ENCODE measurements around the gene SLC7A6OS.
"Not testable (repeated sequence)": the region's sequence is repeated elsewhere in the genome, so short reads cannot be mapped to it uniquely, and the experiment has no call there.

The SLC7A6OS gene

GRCh38 chr16:68298907-68299561 is 11.7 kb downstream of the SLC7A6OS start:
- DNase-seq, result peak; percentile 83

- no peak for DNase-seq
Measured at GRCh38 chr16:68298312-68298711, 12.4 kb downstream of the SLC7A6OS start.

GRCh38 chr16:68297908-68298307 is 12.8 kb downstream of the SLC7A6OS start:
- DNase-seq, result no peak

GRCh38 chr16:68296693-68297092 is 14.1 kb downstream of the SLC7A6OS start:
- no peak for DNase-seq

GRCh38 chr16:68296291-68296690 is 14.5 kb downstream of the SLC7A6OS start:
- no peak for DNase-seq

- no peak for DNase-seq
Measured at GRCh38 chr16:68292425-68292824, 18.3 kb downstream of the SLC7A6OS start.

- DNase-seq, result no peak
Measured at GRCh38 chr16:68291227-68291626, 19.5 kb downstream of the SLC7A6OS start.

GRCh38 chr16:68290450-68290849 is 20.3 kb downstream of the SLC7A6OS start:
- DNase-seq, result no peak

- peak; percentile 61 for DNase-seq
Measured at GRCh38 chr16:68289621-68290329, 21.0 kb downstream of the SLC7A6OS start.

GRCh38 chr16:68289202-68289601 is 21.5 kb downstream of the SLC7A6OS start:
- DNase-seq, result no peak

- not testable (repeated sequence) for DNase-seq
Measured at GRCh38 chr16:68288796-68289195, 21.9 kb downstream of the SLC7A6OS start.

- no peak for DNase-seq
Measured at GRCh38 chr16:68288252-68288650, 22.5 kb downstream of the SLC7A6OS start.

- DNase-seq, result peak; percentile 73
Measured at GRCh38 chr16:68287276-68288251, 23.2 kb downstream of the SLC7A6OS start.

GRCh38 chr16:68286153-68287074 is 24.3 kb downstream of the SLC7A6OS start:
- DNase-seq, result no peak

GRCh38 chr16:68285683-68286082 is 25.1 kb downstream of the SLC7A6OS start:
- DNase-seq, result no peak

GRCh38 chr16:68284847-68285246 is 25.9 kb downstream of the SLC7A6OS start:
- DNase-seq, result no peak

- DNase-seq, result no peak
Measured at GRCh38 chr16:68283801-68284598, 26.7 kb downstream of the SLC7A6OS start.

- no peak for DNase-seq
Measured at GRCh38 chr16:68283346-68283745, 27.4 kb downstream of the SLC7A6OS start.

GRCh38 chr16:68282064-68282452 is 28.7 kb downstream of the SLC7A6OS start:
- DNase-seq, result no peak

- no peak for DNase-seq
Measured at GRCh38 chr16:68281368-68282063, 29.2 kb downstream of the SLC7A6OS start.

All from fibroblast of skin of back (primary cell).